BLaER1 treated with 17β-estradiol and CSF1 and Interleukin-3, amounts not matched to agents 10 nM and 100 nM (cell line): ENCODE results near the gene SYCP2.

ENCODE experiments used
- H3K27ac ChIP-seq, 11 experiments: shearing (Covaris generic); formaldehyde crosslinking; 2 replicates each; pipeline ENCODE4 v1.8.1; 2022
- H3K27me3 ChIP-seq, 11 experiments: shearing (Covaris generic); formaldehyde crosslinking; 2 replicates each; pipeline ENCODE4 v1.8.1; 2022
- H3K36me3 ChIP-seq, 11 experiments: shearing (Covaris generic); formaldehyde crosslinking; 2 replicates each; pipeline ENCODE4 v1.8.1; 2022
- H3K4me1 ChIP-seq, 10 experiments: shearing (Covaris generic); formaldehyde crosslinking; 2 replicates each; pipeline ENCODE4 v1.8.1; 2022
- H3K4me2 ChIP-seq, 11 experiments: shearing (Covaris generic); formaldehyde crosslinking; 2 replicates each; pipeline ENCODE4 v1.8.1; 2022
- H3K4me3 ChIP-seq, 10 experiments: shearing (Covaris generic); formaldehyde crosslinking; 2 replicates each; pipeline ENCODE4 v1.8.1; 2022
- H3K9ac ChIP-seq, 11 experiments: shearing (Covaris generic); formaldehyde crosslinking; 2 replicates each; pipeline ENCODE4 v1.8.1; 2022
- H3K9me3 ChIP-seq, 11 experiments: shearing (Covaris generic); formaldehyde crosslinking; replicated peaks in 1 of 11; 2 replicates each; pipeline ENCODE4 v1.8.1; 2022
- H4K20me1 ChIP-seq, 11 experiments: shearing (Covaris generic); formaldehyde crosslinking; 2 replicates each; pipeline ENCODE4 v1.8.1; 2022
- Cebpa-rat ChIP-seq, 11 experiments: shearing (Covaris generic); IDR thresholded peaks; 2 replicates each; pipeline ENCODE4 v1.8.1; 2022

The SYCP2 gene

DNA sequence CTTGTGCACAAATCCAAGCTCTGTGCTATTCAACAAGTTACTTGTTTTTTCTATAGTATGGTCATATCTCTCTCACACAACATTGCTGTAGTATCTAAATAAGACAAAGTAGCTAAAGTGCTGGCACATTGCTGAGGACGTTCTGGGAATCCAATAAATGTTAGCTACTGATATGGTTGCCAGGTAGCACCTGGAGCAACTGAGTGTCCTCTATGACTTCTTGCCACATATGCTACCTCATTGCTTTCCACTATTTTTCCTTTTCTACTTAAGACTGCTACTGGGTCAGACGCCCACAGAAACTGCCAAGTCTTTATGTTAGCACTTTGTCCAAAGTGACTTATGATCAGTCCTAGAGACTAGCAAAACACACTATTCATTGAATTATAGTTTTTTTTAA, 85.3 kb downstream of the SYCP2 start:
- Histone ChIP-seq H3K9me3 (peaks cover 0 to 2% (median 0%) of the 10 kb centered on the region in 11 experiments; a peak in 5 of 22 replicates), H3K4me1 (no peaks in the 10 kb centered on the region), H3K4me2 (no peak overlapping the region), H3K27ac (no peak overlapping the region), H3K27me3 (no peaks in the 10 kb centered on the region), H4K20me1 (peaks cover 0 to 13% (median 0%) of the 10 kb centered on the region in 11 experiments; a peak in 1 of 22 replicates), H3K9ac (no peak overlapping the region), H3K4me3 (no peak overlapping the region), H3K36me3 (peaks cover 0 to 96% (median 84%) of the 10 kb centered on the region in 11 experiments; a peak in 16 of 22 replicates)
- TF ChIP-seq Cebpa-rat (IDR thresholded peaks at IDR 0.05) = no peak

DNA sequence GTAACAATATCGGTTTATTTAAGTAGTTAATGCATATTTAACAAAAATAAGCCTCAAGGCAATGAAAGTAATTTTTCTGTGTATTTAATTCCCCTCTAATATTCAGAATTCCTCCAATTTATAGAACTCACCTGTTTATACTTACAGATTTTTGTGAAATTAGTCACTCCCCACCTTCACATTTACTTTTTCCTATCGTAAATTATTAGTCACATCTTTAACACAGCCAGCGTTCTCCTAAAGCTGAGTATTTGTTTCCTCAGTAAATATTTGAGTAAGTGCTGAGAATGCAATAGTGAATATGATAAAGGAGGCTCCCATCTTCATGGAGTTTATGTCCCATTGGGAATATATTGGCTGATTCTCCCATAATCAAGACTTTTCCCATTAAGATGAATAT, 88.0 kb downstream of the SYCP2 start:
- H3K9ac ChIP-seq = no peak overlapping the region
- no peaks in the 10 kb centered on the region for H3K9me3 ChIP-seq
- H3K4me1 ChIP-seq = no peaks in the 10 kb centered on the region
- H3K36me3 ChIP-seq = peaks cover 0 to 96% (median 85%) of the 10 kb centered on the region in 11 experiments; a peak in 16 of 22 replicates
- no peak overlapping the region for H3K4me2 ChIP-seq
- no peaks in the 10 kb centered on the region for H3K27me3 ChIP-seq
- peaks cover 0 to 13% (median 0%) of the 10 kb centered on the region in 11 experiments; a peak in 2 of 22 replicates for H4K20me1 ChIP-seq
- no peak for TF ChIP-seq Cebpa-rat (IDR thresholded peaks at IDR 0.05)
- no peak overlapping the region for H3K27ac ChIP-seq
- no peak overlapping the region for H3K4me3 ChIP-seq

DNA sequence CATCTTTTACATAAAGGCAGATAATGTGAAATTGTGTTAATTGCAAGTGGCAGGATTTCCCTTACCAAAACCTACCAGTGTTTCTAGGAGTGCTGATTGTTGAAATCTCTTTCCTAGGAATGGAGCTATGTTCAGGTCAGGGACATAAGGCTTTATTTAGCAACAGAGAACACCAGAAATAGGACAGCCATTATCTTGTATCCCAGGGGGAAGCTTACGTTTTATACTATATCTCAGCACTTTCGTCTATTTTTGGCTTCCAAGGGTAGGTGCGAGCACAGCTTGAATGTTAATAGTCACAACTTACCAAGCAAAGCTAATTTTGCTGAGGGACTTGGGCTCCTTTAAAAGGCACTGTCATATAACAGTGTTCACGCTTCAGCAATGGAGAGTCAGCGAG, 94.0 kb downstream of the SYCP2 start:
- peaks cover 0 to 91% (median 61%) of the 10 kb centered on the region in 11 experiments; a peak in 15 of 22 replicates for H3K36me3 ChIP-seq
- no peak overlapping the region for H3K4me3 ChIP-seq
- no peak overlapping the region for H3K27ac ChIP-seq

DNA sequence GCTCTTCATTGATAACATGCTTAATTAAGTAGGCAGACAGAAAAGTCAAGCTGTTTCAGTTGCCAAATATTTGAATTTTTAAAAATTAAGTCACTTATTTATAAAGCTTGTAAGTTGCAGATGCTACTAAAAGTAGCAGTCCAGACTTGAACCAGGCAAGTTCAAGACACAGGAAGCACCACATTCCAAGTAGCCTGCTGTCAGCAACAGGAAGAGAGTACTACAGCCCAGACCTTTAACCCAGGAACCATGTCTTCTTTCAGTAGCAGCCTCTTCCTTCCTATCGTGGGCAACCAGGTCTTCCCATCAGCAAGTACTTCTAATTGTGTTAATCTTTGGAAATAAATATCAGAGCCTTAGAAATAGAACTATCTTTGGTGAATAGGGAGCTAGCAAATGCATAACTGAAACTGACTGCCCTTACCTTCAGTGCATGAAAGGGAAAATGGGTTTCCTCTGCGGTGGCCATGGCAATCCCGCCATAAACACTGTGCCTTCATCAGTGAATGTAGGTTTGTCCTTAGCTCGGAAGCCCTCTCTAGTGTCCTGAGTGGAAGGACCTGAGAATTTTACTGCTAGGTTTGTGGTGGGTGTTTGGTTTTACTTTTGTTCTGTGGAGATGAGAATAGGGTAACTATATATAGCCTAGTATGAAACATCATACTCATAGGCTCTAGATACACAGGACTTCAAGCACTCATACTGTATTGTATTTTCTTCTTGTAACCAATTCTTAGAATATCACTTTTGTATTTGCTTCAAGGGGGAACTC, 95.6 kb downstream of the SYCP2 start:
- Histone ChIP-seq H4K20me1 (peaks cover 0 to 77% (median 26%) of the 10 kb centered on the region in 11 experiments; a peak in 14 of 22 replicates), H3K27ac (peak overlapping the region in 1 of 11 experiments; percentile 10; a peak in 1 of 22 replicates), H3K4me3 (no peak overlapping the region), H3K36me3 (peaks cover 0 to 91% (median 61%) of the 10 kb centered on the region in 11 experiments; a peak in 15 of 22 replicates), H3K9ac (no peak overlapping the region), H3K4me2 (peak overlapping the region in 9 of 11 experiments; percentile 12 to 92 (median 24); a peak in 14 of 22 replicates), H3K9me3 (no peaks in the 10 kb centered on the region), H3K27me3 (no peaks in the 10 kb centered on the region), H3K4me1 (peaks cover 31 to 60% (median 53%) of the 10 kb centered on the region in 10 experiments)
- no peak for TF ChIP-seq Cebpa-rat (IDR thresholded peaks at IDR 0.05)

More for the DNA sequence above, 94.0 kb downstream of the SYCP2 start:
- H3K4me1 ChIP-seq = peaks cover 31 to 44% (median 37%) of the 10 kb centered on the region in 10 experiments
- H4K20me1 ChIP-seq = peaks cover 0 to 61% (median 11%) of the 10 kb centered on the region in 11 experiments; a peak in 13 of 22 replicates
- no peak overlapping the region for H3K9ac ChIP-seq
- H3K27me3 ChIP-seq = no peaks in the 10 kb centered on the region
- H3K4me2 ChIP-seq = no peak overlapping the region
- H3K9me3 ChIP-seq = no peaks in the 10 kb centered on the region
- TF ChIP-seq Cebpa-rat (IDR thresholded peaks at IDR 0.05) = no peak

DNA sequence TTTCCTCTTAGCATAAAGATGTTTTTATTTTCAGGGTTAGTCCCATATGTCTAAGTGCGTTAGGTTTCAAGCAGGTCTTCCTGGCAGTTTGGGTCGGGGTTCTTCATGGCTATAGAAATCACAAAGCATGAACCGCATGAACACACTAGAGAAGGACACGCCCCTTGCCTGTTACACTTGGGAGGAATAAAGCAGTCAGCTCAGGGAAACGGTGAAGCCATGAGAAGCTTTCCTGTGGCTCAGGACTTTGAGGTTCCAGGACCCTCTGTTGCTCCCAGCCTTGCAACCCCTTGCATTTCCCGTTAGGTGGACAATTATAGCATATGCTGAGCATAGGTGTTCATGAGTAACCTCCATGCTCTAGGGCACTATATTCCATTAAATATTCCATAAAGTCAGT, 96.7 kb downstream of the SYCP2 start:
- Histone ChIP-seq H3K4me1 (peaks cover 33 to 70% (median 62%) of the 10 kb centered on the region in 10 experiments), H3K4me2 (peak overlapping the region; percentile 66 to 94 (median 79)), H4K20me1 (peaks cover 0 to 87% (median 36%) of the 10 kb centered on the region in 11 experiments; a peak in 15 of 22 replicates), H3K36me3 (peaks cover 0 to 91% (median 61%) of the 10 kb centered on the region in 11 experiments; a peak in 15 of 22 replicates), H3K9me3 (no peaks in the 10 kb centered on the region), H3K27me3 (no peaks in the 10 kb centered on the region), H3K9ac (peak overlapping the region in 1 of 11 experiments; percentile 21; a peak in 1 of 22 replicates), H3K27ac (no peak overlapping the region), H3K4me3 (no peak overlapping the region; a peak in 1 of 20 replicates)
- no peak for TF ChIP-seq Cebpa-rat (IDR thresholded peaks at IDR 0.05)

DNA sequence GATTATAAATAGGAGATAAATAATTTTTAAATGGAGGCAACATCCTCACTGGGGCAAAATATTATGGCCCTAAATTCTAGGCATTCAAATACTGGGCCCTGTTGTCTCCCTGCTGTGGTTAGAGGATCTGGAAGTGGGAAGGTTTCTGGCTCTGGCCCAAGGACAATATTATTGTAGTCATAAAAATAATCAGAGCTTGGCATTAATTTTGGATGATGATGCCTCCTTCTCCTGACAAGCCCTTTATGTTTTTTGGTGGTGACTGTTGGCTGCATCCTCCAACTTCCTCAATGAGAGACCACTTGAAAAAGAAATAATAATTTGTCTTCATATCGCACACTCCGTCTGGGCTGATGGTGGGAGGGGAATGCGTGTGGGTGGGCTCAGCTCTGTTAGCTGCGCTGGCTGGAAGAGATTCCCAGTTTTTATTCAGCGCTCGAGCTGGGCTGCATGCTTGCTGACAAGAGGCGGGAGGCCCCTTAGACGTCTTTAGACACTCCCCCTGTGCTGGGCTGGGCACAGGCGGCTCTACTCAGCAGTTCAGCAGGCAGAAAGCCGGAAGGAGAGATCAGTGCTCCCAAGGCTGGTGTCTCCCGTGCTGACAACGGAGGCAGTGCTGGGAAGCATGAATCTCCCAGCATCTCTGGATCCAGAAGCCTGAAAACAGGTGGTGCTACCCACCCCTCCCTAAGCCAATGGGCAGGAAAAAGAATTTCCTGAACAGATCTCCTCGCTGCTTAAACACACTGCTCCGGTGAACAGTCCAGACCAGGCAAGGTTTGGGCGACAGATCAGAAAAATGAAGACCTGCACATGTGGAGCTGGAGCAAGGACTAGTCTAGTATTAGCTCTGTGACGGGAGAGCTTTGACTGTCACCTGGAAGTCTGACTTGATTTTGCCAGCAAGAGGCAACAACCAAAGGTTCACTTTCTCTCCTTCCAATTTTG, 97.7 kb downstream of the SYCP2 start:
- no peaks in the 10 kb centered on the region for H3K27me3 ChIP-seq
- peak overlapping the region in 10 of 11 experiments; percentile 7 to 63 (median 28); a peak in 15 of 22 replicates for H3K9ac ChIP-seq
- H3K27ac ChIP-seq = peak overlapping the region in 8 of 11 experiments; percentile 15 to 60 (median 29); a peak in 12 of 22 replicates
- no peaks in the 10 kb centered on the region for H3K9me3 ChIP-seq
- TF ChIP-seq Cebpa-rat (IDR thresholded peaks at IDR 0.05) = no peak
- H3K4me3 ChIP-seq = peak overlapping the region in 7 of 10 experiments; percentile 18 to 64 (median 40); a peak in 12 of 20 replicates
- H4K20me1 ChIP-seq = peaks cover 0 to 98% (median 46%) of the 10 kb centered on the region in 11 experiments; a peak in 15 of 22 replicates
- H3K4me2 ChIP-seq = peak overlapping the region; percentile 66 to 94 (median 79)
- peaks cover 0 to 90% (median 58%) of the 10 kb centered on the region in 11 experiments; a peak in 14 of 22 replicates for H3K36me3 ChIP-seq
- H3K4me1 ChIP-seq = peaks cover 42 to 81% (median 73%) of the 10 kb centered on the region in 10 experiments

DNA sequence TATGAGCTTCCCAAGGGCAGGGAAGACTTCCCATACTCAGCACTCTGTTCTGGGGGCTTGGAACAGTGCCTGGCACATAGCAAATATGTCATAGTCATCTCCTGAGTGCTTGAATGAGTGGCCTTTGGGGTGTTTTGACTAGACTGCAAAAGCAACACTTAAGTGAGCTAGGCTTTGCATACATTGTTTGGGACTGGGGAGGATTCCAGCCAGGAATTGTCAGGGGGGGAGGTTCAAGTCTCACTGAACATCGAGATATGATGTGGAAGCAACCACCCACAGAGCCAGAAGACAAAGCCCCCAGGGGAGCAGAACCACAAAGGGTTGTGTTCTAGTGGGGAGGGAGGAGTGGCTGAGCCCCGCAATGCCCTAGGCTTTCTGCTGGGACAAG, 98.4 kb downstream of the SYCP2 start:
- H3K36me3 ChIP-seq = peaks cover 0 to 90% (median 53%) of the 10 kb centered on the region in 11 experiments; a peak in 14 of 22 replicates
- H3K4me1 ChIP-seq = peaks cover 44 to 88% (median 79%) of the 10 kb centered on the region in 10 experiments
- peak overlapping the region in 2 of 11 experiments; percentile 7 to 23; a peak in 1 of 22 replicates for H3K9ac ChIP-seq
- H3K9me3 ChIP-seq = no peaks in the 10 kb centered on the region
- H3K4me2 ChIP-seq = peak overlapping the region; percentile 66 to 94 (median 79); a peak in 21 of 22 replicates
- no peak for TF ChIP-seq Cebpa-rat (IDR thresholded peaks at IDR 0.05)
- H4K20me1 ChIP-seq = peaks cover 0 to 100% (median 53%) of the 10 kb centered on the region in 11 experiments; a peak in 16 of 22 replicates
- no peaks in the 10 kb centered on the region for H3K27me3 ChIP-seq
- no peak overlapping the region; a peak in 1 of 20 replicates for H3K4me3 ChIP-seq
- peak overlapping the region in 2 of 11 experiments; percentile 26 to 60; a peak in 2 of 22 replicates for H3K27ac ChIP-seq
